CD4-positive, alpha-beta T cell treated with Interleukin-10 for 1 hour (primary cell): Measurements from ENCODE around the gene MKX.

Experiments used
- DNase-seq: peaks from one replicate; pipeline ENCODE4 v3.0.0-alpha.2; 2020

MKX gene, protein sequence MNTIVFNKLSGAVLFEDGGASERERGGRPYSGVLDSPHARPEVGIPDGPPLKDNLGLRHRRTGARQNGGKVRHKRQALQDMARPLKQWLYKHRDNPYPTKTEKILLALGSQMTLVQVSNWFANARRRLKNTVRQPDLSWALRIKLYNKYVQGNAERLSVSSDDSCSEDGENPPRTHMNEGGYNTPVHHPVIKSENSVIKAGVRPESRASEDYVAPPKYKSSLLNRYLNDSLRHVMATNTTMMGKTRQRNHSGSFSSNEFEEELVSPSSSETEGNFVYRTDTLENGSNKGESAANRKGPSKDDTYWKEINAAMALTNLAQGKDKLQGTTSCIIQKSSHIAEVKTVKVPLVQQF

DNA sequence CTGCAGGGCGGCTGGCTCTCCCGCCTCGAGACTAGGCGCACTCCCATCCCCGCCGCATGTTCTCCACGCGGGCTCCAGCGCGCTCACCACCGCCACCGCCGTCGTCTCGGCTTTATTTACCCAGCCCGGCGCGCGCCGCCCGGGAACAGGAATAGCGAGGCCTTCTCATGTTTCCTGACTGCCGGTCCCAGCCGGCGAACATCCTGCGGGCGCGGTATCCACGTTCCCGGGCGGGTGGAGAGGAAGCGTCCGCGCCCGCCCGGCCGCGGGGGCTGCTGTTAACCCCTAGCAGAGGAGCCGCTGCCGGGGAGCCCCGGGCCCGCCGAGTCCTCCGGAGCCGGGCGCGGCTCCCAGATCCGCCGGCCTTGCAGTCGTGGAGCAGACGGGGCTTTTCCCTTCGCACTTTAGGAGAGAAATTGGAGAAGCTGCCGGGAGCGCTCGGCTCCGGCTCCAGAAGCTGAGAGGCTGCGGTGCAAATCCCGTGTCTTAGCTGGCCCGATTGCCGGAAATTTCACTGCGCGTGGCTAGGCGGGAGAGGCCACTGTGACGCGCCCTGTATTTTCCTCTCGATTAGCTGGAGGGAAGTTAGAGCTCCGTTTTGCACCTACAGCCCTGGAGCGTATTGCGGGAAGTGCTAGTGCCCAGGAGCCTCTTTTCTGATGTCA, at the start of gene MKX:
MKX (minus strand) TSS at position 88 of the 665 bp plus-strand sequence. CDS start 2,404 bp downstream, outside the sequence.
- peak; percentile 32 for DNase-seq

DNA sequence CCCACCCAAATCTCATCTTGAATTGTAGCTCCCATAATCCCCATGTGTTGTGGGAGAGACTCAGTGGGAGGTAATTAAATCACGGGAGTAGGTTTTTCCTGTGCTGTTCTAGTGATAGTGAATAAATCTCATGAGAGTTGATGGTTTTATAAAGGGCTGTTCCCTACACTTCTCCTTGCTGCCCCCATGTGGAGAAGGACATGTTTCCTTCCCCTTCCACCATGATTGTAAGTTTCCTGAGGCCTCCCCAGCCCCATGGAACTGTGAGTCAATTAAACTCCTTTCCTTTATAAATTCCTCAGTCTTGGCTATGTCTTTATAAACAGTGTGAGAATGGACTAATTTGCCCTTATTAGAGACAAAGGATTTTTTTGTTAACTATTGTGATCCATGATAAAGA, 48.5 kb upstream of the MKX start:
- no peak for DNase-seq

DNA sequence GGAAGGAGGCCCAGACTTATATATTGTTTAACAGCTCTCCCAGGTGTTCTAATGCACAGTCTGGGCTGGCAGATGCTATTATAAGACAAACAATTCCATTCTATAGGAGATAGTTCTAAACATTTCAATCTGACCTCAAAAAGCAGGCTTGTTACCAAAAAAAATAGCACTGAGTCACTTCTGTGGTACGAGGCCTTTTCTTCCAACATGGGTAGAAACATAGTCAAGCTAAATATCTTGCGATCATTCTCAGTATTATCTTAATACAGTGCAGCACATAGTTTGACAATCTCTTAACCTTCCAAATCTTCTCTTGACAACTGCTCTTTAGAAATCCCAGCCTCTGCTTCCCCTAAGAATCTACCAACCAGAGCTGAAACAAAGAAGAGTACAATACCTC, 46.6 kb upstream of the MKX start:
- DNase-seq, result no peak

DNA sequence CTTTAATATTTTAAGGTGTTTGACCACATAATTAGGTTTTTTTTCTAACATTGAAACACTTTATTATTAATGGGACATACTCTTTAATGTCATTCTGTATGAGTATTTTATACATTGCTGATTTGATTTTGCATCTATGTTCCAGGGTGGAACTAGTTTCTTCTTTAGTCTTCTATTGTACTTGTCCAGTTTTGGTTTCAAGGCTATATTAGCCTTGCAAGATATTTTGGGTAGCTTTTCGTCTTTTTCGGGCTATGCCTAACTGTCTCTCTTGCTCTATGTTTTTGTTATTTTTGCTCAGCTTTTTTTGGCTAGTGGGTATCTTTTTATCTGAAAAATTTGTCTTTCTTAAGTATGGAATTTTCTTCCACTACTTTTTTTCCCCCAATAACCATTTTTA, 38.7 kb upstream of the MKX start:
- DNase-seq, result no peak

DNA sequence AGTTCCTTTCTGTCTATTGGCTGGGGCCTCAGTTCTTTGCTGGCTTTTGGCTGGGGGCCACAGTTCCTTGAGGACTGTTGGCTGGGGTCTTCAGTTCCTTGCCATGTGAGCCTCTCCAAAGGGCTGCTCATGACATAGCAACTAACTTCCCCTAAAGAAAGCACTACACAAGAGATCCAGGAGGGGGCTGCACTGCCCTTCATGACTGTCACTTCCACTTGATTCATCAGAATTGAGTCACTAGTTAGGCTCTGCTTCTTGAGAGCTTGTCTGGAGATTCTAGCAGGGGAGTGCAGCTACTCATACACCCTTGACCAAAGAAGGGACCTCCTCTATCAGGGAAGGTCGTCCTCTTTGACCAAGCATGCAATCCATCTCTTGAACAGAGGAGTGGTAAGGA, 38.0 kb upstream of the MKX start:
- DNase-seq, result peak; percentile 29

DNA sequence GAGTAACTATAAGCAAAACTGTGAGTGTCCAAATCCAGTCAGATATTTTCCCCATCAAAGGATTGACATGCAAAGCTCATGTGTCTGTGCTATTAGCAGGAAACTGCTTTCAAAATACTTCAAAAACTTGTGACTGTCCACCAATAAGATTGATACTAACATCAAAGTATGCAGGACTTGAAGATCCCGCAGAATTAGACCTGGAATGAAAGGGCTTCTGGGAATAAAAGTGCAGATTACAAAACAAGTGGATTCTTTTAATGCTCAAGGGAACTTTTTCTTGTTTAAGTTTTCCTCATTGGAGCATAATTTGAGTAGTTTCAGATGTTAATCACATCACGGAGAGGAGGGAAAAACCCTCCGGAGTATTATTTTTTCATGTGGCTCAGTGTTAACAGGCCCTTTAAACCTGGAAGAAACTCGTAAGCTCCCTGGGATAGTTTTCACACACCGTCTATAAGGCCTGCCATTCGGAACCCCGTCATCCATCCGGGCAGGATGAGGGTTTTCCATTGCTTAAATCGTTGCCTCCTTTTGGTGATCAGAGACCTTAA, 33.9 kb upstream of the MKX start:
- DNase-seq, result no peak

DNA sequence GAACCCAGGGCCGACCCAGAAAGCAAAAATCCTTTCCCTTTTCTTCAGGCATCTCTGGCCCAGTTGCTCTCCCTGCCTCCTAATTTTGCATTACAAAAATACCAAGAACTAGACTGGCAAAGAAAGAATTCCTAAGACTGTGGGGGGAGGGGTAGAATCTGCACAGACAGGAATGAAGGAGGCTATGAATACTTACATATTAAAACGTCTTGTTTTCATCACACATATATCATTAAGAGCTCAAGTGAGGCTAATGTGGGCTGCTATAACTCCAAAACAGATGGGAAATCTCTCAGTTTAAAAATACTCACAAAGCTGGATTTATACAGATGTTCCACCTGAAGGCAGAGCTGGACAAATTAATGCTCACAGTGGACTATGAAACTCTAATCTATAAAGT, 29.2 kb upstream of the MKX start:
- DNase-seq, result no peak

DNA sequence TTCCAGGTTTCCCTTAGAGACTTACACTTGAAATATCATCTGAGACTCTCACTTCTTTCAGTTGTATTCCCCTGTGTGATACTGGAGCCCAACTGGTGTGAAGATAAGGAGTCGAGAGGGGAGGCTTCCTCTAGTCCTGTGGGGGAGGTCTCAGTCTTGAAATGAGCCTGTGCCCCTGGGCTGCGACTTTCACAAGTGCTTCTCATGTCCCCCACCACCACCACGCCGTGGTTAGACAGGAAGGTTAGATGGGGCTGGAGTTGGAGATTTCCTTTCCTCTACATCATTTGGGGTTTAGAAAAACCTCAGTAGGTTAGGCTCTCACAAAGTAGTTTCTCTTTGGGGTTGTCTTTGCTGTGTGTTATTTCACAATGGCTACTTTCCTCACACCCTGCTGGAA, 25.6 kb upstream of the MKX start:
- no peak for DNase-seq

DNA sequence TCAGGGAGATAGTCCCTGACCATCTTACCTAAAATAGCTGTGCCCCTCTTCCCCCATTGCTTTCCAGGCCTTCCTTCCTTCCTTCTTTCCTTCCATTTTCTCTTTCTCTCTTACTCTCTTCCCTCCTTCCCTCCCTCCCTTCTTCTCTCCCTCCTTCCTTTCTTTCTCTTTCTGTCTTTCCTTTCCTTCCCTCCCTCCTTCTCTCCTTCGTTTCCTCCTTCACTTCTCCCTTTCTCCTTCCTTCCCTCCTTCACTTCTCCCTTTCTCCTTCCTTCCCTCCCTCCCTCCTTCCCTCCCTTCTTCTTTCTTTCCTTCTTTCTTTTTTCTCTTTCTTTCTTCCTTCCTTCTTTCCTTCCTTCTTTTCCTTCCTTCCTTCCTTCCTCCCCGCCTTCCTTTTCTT, 24.6 kb upstream of the MKX start:
- no peak for DNase-seq

DNA sequence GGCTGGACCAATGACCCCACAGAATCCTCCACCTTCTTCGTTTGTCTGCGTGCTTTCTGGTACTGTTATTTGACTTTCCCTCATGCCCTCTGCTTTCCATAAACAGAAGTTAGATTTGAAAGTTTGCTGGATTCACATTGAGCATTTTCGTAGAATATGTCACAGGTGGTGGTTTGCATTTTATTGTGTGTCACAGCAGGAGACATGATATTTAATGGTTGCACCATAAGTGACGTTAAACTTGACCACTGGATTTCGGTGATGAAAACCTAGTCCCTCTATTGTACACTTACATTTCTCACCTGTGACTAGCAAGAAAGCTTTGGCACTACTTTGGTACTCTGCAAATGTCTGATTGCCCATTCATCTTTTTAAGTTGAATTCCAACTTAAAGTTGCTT, 15.2 kb upstream of the MKX start:
- DNase-seq, result no peak

DNA sequence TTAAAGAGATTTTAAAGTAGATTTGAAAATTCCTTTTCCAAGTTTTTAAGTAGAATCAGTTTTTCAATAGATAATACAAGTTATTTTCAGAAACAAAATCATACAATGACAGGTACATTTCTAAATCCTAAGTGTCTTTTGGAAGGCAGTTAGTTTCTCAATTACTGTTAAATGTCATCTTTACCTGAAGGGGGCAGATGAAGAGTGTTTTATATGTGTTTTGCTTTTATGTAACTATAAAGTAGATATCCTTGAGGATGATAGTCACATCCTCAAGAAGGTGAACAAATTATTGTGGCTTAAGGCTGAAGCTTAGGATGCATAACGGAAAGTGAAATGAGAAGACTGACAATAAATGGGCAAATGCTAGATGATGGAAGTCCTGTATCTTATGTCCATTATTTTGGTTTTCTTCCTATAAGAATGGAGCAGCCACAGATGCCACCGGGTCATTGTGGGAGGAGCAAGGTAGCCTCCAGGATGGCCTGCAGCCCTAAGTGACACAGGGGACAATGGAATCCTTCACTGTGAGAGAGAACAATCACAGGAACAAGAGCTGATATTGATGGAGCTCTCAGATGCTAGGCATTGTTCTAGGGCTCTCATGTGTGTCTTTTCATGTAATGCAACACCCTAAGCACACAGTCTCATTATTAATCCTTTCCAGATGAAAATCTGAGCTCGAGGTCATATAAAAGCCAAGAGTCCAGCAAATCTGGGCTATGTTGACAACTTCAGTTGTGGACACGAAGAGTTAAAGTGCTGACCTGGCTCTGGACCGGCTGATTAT, 14.1 kb upstream of the MKX start:
- no peak for DNase-seq

DNA sequence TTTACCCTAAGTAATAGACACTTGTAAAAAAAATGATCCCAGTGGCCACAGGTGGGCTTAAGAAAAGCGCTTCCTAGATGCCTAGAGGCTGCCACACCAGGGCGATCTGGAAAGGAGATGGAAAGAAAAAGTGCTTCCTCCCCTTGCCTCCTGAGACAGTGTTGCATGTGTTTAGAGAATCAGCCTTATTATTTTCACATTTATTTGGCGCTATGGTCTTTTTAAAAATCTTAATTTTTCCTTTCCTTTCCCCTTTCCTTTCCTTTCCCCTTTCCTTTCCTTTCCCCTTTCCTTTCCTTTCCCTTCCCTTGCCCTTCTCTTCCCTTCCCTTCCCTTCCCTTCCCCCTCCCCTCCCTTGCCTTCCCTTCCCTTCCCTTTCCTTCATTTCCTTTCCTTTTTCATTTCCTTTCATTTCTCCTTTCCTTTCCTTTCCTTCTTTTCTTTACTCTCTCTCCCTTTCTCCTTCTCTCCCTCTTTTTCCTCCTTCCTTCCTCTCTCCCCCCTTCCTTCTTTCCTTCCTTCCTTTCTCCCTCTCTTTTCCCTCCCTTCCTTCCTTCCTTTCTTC, 7.1 kb upstream of the MKX start:
- no peak for DNase-seq

DNA sequence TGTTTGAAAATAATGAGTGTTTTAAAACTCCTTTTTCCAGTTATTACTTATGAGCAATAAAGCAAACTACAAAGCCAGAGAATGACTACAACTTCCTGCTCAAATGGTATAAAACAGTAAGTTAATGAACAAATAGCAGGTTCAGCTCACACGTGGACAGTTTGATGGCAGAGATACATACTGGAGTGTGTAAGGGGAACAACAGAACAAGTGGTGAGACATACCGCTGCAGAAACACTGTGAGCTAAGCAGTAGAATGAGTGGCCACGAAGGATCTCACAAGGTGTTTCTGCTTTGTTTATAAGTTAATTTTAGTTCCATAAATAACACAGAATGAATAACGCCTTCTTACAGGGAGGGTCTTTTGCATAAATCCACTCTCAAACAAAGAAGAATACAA, 3.0 kb upstream of the MKX start:
- DNase-seq, result no peak

DNA sequence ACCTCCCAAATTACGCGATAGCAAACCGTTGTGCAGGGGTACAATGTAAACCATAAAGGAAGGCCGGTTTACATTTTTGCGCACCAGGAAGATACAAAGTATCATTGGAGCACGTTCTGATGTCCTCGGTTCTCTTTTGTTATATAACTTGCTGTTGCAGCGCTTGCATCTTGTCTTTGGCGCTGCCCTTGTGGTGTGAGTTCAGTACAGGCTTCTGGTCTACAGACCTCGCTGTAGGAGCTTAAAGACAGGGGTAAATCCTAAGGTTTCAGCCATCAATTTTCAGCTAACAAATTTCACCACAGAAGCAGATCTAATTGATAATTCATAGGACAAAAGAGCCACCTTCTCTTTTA, 1.5 kb upstream of the MKX start:
- peak; percentile 2 for DNase-seq

DNA sequence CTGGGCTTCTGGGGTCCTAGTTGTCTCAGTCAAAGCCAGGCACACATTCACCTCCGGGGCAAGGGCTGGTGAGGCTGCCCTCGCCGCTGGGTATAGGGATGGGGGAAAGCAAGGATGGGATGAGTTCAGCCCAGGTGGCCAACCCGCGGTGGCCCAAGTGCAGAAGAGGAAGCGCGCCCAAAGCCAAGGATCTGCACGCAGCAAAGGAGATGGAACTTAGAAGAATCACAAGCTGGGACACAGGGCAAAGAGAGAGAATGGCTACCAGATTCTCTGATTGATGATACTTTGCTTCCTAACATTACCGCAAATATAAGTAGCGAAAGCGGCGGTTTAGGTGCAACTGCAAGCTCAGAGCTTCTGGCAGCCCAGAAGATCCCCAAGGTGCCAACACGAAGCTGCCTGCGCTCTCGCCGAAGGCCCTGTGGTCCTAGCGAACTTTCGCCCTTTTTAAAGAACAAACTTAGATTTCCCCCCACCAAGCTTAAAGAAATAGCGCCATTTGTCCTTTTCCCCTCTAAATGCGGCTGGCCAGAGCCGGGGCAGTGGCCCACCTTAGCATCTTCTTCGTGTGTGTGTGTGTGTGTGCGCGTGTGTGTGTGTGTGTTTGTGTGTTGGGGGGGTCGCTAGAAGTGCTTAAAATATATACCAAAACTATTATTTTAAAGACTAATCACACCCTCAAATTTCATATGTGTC, 927 bp upstream of the MKX start:
- DNase-seq, result no peak

DNA sequence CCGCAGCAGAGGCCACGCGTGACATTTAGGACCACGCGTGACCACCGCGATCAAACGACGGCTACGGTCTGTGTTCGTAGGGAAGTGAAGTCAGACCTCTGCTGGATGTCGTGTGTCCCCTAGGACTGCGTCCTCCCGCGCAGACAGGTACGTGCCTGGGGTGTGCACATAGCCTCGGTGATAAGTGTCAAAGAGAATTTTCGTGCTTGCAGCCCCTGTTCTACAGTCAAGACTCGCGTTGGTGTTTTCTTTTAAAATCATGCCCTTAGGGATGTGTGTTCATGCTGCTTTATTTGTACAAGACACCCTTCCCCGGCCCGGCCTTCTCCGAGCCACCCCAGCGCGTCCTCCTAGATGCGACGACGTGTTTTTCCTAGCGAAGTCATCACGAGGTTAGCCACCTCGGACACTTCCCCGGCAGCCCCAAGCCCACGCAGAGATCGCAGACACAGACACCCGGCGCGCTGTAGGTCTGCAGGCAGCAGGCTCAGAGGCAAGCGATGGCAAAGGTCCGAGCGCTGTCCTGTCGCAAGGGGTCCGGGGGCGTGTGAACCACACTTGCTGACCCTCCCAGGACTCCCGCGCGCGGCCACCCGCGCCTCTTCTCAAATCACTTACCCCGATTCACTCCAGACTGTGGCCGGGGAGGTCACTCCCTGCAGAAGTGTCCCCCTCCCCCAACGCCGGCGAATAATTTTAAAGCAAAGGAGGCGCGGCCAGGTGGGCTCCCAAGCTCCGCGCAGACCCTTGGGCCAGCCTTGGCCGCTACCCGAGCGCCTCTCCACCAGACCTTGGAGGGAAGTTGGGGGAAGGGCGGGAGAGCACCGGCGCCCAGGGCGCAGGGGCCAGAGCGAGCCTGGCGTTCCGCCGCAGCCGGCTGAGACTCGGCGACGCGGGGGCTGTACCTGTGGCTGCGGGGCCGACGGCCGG, 552 bp downstream of the MKX start:
- DNase-seq, result peak; percentile 16

DNA sequence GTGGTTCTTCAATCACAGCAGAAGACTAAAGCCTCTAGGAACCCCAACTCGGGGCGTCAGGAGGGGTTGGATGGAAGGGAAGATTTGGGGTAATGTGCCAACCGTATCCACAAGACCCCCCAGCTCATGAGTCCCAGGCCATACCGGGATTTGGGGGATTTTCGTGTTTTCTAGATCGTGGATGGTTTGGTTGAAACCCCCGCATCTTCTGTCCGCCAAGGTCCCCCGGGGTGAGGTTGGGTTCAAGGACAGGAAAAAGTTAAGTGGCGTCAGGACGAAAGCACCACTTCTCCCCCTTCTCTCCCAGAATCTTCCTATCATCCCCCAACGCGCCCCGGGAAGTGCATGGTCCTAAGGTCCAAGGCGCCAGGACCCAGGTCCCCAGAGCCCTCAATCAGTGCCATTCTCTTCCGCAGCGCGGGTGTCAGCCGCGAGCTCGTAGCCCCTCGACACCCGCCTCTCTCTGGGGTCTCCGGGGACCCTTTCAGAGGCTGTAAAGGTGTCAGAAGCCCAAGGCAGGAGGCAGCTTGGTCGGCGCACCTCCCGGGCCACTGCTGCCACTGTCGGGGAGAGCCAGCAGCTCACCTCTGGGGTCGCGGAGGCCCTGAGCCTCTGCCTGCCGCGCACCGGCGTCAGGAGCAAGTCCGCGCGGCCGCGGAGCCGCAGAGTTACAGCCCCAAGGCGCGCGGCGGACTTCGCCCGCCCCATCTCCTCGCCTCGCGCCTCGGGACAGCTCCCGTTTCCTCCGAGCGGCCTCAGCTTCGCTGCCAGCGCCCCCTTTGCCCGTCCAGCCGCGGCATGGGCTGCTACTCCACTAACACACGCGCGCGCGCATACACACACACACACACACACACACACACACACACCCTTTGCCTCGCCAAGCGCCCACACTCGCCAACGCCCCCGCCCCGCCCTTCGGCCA, 1.5 kb downstream of the MKX start:
- peak; percentile 25 for DNase-seq

DNA sequence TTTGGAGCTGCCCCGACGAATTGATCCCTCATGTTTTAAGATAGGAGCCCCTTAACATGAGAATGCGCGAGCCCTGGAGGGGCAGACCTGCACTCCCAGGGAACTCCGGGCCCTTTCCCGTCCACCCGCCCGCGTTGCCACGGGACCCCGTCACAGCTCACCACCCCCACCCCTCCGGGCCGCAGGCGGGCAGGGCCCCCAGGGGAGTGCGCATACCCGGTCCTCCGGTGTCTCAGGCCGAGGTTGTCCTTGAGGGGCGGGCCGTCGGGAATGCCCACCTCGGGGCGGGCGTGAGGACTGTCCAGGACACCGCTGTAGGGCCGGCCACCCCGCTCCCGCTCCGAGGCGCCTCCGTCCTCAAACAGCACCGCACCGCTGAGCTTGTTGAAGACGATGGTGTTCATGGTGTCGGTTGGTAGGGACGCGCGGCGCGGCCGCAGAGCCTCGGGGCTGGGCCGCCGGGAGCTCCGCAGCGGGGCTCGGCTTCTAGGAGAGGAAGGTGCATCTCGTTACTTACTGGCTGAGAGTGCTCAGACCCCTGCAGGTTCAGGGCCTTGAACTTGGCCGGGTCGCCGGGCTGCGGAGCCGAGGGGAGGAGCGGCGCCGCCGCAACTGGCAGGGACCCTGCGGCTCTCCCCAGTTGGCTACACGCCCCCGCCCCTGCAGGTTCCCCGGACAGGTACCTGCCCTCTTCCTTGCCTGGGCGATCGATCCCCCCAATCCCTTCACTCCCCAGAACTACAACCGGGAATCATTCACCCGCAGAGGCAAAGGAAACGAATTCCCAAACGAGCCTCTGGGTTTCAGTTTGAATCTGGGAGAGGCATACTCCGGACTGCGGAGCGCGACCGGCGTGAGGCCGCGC, 2.4 kb downstream of the MKX start:
- DNase-seq, result peak; percentile 15
